ENCODE measurements around the gene AMHR2. TPM values are rescaled to one million over a fixed set of nuclear protein-coding genes. Genes with fewer than 3 reads are reported as not detected.

Gene AMHR2
- total RNA-seq, 4 donors from 2014 or later = not detected

DNA sequence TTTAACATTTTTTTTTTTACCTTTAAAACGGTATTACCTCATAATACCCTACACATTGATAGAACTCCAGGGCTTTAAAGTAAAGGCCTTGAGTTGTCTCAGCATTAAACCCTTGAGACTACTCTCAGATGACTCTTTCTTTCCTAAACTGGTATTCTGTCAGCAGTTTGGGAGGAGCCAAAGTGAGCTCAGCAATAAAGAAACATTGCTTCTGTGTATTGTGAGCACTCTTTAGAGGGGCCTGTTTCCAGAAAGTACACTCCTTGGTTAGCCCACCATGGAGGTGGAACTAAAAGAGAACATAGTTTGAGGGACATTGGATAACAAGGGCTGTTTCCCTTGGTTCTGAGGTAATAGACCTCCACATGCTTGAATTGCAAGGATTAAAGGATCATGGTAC, 55.2 kb downstream of the AMHR2 start:
- H3K9me3 ChIP-seq = no peaks in the 10 kb centered on the region
- peak overlapping the region in 2 of 4 donors; percentile 56 to 65 for H3K27ac ChIP-seq
- H3K27me3 ChIP-seq = no peaks in the 10 kb centered on the region
- peaks cover 0 to 87% (median 30%) of the 10 kb centered on the region in 4 donors for H3K4me1 ChIP-seq
- peaks cover 0 to 93% (median 33%) of the 10 kb centered on the region in 3 donors for H3K36me3 ChIP-seq
- TF ChIP-seq POLR2A (IDR thresholded peaks at IDR 0.05) = no peak
- no peak for TF ChIP-seq EP300 (IDR thresholded peaks at IDR 0.05)
- TF ChIP-seq, protein P1, sequence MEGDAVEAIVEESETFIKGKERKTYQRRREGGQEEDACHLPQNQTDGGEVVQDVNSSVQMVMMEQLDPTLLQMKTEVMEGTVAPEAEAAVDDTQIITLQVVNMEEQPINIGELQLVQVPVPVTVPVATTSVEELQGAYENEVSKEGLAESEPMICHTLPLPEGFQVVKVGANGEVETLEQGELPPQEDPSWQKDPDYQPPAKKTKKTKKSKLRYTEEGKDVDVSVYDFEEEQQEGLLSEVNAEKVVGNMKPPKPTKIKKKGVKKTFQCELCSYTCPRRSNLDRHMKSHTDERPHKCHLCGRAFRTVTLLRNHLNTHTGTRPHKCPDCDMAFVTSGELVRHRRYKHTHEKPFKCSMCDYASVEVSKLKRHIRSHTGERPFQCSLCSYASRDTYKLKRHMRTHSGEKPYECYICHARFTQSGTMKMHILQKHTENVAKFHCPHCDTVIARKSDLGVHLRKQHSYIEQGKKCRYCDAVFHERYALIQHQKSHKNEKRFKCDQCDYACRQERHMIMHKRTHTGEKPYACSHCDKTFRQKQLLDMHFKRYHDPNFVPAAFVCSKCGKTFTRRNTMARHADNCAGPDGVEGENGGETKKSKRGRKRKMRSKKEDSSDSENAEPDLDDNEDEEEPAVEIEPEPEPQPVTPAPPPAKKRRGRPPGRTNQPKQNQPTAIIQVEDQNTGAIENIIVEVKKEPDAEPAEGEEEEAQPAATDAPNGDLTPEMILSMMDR (IDR thresholded peaks at IDR 0.05) = no peak
- H3K4me3 ChIP-seq = no peak overlapping the region
- 21 to 58% methylated on average over 1 of the region's 1 CpG for WGBS, 2 donors
- no peak for DNase-seq (ENCODE audit: low spot score in 2 of 2)

DNA sequence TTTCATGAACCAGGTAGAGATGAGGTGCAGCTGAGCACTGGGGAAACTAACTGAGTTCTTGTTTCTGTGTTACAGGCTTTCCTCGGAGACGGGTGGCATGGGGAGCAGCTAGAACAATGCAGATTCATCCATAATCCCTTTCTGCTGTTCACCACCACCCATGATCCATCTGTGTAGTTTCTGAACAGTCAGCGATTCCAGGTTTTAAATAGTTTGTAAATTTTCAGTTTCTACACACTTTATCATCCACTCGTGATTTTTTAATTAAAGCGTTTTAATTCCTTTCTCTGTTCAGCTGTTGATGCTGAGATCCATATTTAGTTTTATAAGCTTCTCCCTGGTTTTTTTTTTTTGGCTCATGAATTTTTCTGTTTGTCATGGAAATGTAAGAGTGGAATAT, 55.7 kb downstream of the AMHR2 start:
- 51 to 59% methylated on average over 5 of the region's 5 CpGs for WGBS, 2 donors
- H3K4me1 ChIP-seq = peaks cover 0 to 84% (median 28%) of the 10 kb centered on the region in 4 donors
- H3K9me3 ChIP-seq = no peaks in the 10 kb centered on the region
- H3K4me3 ChIP-seq = no peak overlapping the region
- DNase-seq (ENCODE audit: low spot score in 2 of 2) = no peak
- peak overlapping the region in 1 of 4 donors; percentile 65 for H3K27ac ChIP-seq
- no peak for TF ChIP-seq POLR2A (IDR thresholded peaks at IDR 0.05)
- no peak for TF ChIP-seq EP300 (IDR thresholded peaks at IDR 0.05)
- H3K27me3 ChIP-seq = no peaks in the 10 kb centered on the region
- H3K36me3 ChIP-seq = peaks cover 0 to 93% (median 33%) of the 10 kb centered on the region in 3 donors

DNA sequence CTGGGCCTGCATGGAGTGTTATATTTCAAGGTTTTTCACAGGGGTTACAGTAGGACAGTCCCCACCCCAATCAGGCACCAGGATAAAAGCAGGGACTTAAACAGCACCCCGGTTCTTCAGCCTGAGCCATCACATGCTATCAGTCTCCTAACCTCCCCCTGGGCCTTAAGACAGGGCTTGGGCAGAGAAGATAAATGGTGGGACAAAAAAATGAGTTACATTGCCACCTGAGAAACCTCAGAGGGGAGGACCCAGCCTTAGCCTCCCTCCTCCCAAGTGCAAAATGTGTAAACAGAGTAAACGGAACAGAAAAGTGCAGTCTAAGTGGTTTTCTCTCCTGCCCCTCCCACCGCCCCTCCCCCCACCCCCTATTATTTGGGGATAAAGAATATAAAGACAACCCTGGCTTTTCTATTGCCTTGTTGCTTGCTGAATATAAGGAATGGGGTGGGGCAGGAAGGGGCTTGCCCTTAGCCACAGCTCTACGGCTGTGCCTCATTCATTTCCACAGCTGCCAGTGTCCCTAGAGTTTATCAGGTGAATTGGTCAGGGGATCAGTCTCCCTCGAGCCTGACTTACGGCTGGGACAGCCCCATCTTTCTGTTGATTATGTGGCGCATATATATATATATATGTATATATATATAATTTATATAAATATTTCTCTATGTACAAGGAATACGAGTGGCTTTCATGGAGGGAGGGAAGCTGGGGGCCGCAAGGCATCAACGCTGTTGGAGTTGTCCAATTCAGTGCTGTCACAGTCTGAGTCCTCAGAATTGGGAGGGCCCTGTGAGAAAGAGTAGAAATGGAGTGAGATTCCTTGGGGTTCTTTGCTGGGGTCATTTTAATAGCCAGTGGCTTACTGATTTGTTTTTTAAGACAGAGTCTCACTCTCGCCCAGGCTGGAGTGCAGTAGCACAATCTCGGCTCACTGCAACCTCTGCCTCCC, 57.1 kb downstream of the AMHR2 start:
- Histone ChIP-seq H3K4me3 (no peak overlapping the region), H3K9me3 (no peaks in the 10 kb centered on the region), H3K27me3 (no peaks in the 10 kb centered on the region), H3K36me3 (peaks cover 0 to 94% (median 27%) of the 10 kb centered on the region in 3 donors), H3K27ac (peak overlapping the region in 2 of 4 donors; percentile 26 to 31), H3K4me1 (peaks cover 0 to 69% (median 23%) of the 10 kb centered on the region in 4 donors)
- TF ChIP-seq, protein P1 (IDR thresholded peaks at IDR 0.05) = no peak
- no peak for TF ChIP-seq POLR2A (IDR thresholded peaks at IDR 0.05)
- no peak for TF ChIP-seq EP300 (IDR thresholded peaks at IDR 0.05)
- DNase-seq (ENCODE audit: low spot score in 2 of 2) = no peak
- 50 to 58% methylated on average over 12 of the region's 12 CpGs for WGBS, 2 donors

Other genes starting within 250 kb of the AMHR2 start
- 10 to 100 TPM; 10.2 to 67.7 (median 22.7) TPM for gene ZNF740, start 243.1 kb upstream of the AMHR2 start, total RNA-seq
- 10 to 100 TPM; 52.4 to 90.6 (median 78.7) TPM for gene CSAD, start 242.9 kb upstream of the AMHR2 start, total RNA-seq
- 10 to 100 TPM in 2 of 4 donors, 1 to 10 TPM in 2; 3.6 to 15.1 (median 8.9) TPM for gene ITGB7, start 216.6 kb upstream of the AMHR2 start, total RNA-seq
- 10 to 100 TPM; 28.0 to 32.3 (median 31.4) TPM for gene RARG, start 191.6 kb upstream of the AMHR2 start, total RNA-seq
- gene ESPL1, start 155.6 kb upstream of the AMHR2 start, total RNA-seq = 1 to 10 TPM in 3 of 4 donors, not detected in 1; 2.2 to 8.7 (median 2.5) TPM
- gene PFDN5, start 128.3 kb upstream of the AMHR2 start, total RNA-seq = 100 to 1,000 TPM; 518 to 673 (median 591) TPM
- gene MYG1, start 124.2 kb upstream of the AMHR2 start, total RNA-seq = 10 to 100 TPM; 49.2 to 82.8 (median 54.3) TPM
- gene AAAS, start 102.2 kb upstream of the AMHR2 start, total RNA-seq = 10 to 100 TPM; 55.5 to 76.8 (median 64.5) TPM
- gene SP7, start 87.5 kb upstream of the AMHR2 start, total RNA-seq = under 1 TPM in 1 of 4 donors, not detected in 3; 0.21 TPM
- 10 to 100 TPM; 45.3 to 81.5 (median 65.0) TPM for gene SP1, start 43.7 kb upstream of the AMHR2 start, total RNA-seq
- 100 to 1,000 TPM in 1 of 4 donors, 10 to 100 TPM in 3; 54.6 to 125 (median 57.0) TPM for gene PRR13, start 17.9 kb downstream of the AMHR2 start, total RNA-seq
- gene PCBP2, start 28.2 kb downstream of the AMHR2 start, total RNA-seq = 100 to 1,000 TPM; 414 to 583 (median 490) TPM
- 10 to 100 TPM; 35.6 to 95.1 (median 58.3) TPM for gene MAP3K12, start 75.6 kb downstream of the AMHR2 start, total RNA-seq
- 10 to 100 TPM; 25.3 to 56.4 (median 36.1) TPM for gene TARBP2, start 77.4 kb downstream of the AMHR2 start, total RNA-seq
- not detected for gene NPFF, start 83.6 kb downstream of the AMHR2 start, total RNA-seq
- gene ATF7, start 202.5 kb downstream of the AMHR2 start, total RNA-seq = 10 to 100 TPM; 30.1 to 47.9 (median 34.4) TPM

All from tibial nerve (tissue), 4 donors.